NCI-H1436 treated with DMSO at 0.1 percent for 48 hours (cell line): ENCODE data around the gene TMEM191C.
"Not testable (repeated sequence)": the region's sequence is repeated elsewhere in the genome, so short reads cannot be mapped to it uniquely, and the experiment has no call there.

Source experiments
- DNase-seq: peaks from one replicate; lab custom pipeline; 2025; lab: John Stamatoyannopoulos, UW

The TMEM191C gene

DNA sequence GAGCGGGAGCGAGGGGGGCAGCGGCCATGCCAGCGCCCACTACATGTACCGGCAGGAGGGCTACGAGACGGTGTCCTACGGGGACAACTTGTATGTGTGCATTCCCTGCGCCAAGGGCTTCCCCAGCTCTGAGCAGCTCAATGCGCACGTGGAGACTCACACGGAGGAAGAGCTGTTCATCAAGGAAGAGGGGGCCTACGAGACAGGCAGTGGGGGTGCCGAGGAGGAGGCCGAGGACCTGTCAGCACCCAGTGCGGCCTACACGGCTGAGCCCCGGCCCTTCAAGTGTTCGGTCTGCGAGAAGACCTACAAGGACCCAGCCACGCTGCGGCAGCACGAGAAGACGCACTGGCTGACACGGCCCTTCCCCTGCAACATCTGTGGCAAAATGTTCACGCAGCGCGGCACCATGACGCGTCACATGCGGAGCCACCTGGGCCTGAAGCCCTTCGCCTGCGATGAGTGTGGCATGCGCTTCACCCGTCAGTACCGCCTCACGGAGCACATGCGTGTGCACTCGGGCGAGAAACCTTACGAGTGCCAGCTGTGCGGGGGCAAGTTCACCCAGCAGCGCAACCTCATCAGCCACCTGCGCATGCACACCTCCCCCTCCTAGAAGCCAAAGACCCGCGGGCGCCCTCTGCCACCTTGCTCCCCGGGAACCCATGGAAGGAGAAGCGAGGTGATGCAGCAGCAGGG, 20.9 kb upstream of the TMEM191C start:
- no peak for DNase-seq

DNA sequence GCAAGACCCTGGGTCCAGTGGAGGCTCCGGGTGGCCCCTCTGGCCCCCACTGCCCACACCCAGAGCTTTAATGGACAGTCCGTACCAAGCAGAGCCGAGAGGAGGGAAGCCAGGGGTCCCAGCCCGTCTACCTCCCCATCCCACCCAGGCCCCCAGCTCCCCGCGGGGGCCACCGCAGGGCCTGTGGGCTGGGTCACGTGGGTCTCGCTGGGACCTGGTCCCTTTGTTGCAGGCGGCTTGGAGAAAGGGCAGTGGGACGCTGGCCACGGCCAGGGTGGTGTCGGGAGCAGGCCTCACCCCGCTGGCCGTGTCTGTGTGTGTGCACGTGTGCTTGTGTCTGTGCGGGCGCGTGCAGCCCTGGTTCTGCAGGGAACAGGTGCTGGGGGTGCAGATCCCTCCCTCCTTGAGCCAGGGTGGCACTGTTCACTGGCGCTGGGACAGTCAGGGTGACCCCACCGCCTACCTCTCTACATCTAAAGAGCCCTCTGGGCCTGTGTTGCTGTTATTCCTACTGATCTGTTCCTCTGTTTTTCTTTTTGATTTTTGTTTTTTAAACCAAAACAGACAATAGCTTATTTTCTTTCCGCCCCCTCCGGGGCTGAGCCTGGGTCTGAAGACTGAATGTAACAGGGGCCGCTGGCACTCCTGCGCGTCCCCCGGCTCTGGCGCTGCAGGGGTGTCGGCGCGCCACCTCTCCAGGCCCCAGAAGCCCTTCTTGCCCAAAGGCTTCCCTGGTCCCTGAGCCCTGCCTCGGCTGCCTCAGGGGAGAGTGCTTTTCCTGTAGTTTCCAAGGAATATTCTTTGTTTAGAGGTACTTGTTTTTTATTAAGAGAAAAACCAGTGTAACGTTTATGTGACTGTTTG, 20.1 kb upstream of the TMEM191C start:
- no peak for DNase-seq

- DNase-seq, result no peak
Measured at GRCh38 chr22:21447694-21448402, 19.3 kb upstream of the TMEM191C start.

GRCh38 chr22:21448627-21449416, 18.4 kb upstream of the TMEM191C start:
- no peak for DNase-seq

GRCh38 chr22:21449531-21450319, 17.5 kb upstream of the TMEM191C start:
- no peak for DNase-seq

- no peak for DNase-seq
Measured at GRCh38 chr22:21450320-21450831, 16.8 kb upstream of the TMEM191C start.

DNA sequence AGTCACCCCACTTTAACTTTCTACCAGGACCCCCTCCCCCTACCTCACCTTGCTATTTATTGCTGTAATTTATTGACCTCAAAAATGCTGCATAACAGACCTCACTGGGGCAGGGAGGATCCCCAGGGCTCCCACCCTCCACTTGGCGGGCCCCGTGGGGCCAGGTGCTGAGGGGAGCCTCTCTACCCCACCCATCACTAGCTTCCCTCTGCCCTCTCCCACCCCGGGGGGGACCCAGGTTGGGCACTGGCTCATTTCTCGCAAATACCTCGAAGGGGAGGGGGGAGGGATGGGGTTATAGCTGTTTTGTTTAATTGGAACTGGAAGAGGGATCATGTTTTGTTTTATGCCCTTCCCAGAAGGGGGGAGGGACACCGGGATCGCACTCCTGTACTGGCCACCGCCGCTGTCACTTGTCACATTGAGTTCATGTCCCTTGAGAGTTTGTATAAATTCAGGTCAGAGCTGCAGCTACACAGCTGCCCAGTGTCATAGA, 16.3 kb upstream of the TMEM191C start:
- no peak for DNase-seq

GRCh38 chr22:21451545-21452520, 15.4 kb upstream of the TMEM191C start:
- DNase-seq, result no peak

- not testable (repeated sequence) for DNase-seq
Measured at GRCh38 chr22:21452666-21453065, 14.5 kb upstream of the TMEM191C start.

DNA sequence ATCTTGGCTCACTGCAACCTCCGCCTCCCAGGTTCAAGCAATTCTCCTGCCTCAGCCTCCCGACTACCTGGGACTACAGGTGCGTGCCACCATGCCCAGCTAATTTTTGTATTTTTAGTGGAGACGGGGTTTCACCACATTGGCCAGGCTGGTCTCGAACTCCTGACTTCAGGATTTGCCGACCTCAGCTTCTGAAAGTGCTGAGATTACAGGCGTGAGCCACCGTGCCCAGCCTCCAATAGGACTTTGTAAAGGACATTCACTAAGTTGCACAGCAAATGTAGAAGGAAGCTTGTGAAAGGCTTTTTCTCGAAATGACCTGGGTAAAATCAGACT, 12.2 kb upstream of the TMEM191C start:
- not testable (repeated sequence) for DNase-seq

DNA sequence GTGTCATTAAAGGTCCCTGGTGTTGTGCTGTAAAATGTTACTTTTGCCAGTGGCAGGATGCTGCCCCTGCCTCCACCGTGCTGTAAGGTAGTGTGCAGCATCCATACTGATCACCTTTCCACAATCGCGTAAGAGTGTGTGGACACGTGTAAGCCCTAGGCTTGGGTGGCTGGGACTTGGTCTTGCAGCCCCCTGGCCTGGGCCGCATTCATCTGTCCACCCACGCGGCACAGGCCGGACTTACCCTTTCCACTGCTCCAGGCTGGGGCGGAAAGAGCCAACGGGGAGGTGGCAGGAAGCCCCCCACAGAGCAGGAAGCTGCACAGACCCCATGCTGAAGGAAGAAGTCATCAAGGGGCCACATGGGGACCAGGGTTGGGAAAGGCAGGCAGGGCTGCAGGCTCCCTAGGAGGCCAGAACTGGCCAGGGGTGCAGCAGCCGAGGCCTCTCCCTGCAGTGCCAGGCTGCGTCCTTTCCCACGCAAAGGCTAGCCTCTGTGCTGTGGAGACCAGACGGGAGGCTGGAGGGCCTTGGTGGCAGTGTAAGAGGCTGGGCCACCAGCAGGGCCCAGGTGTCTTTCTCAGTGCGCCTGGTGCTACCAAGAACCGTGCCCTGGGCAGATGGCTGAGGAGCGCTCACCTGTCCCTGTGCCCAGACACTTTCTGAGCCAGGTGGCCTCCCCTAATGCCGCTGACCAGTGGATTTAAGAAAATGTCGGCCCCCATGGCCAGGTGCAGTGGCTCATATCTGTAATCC, 11.7 kb upstream of the TMEM191C start:
- DNase-seq, result no peak

DNA sequence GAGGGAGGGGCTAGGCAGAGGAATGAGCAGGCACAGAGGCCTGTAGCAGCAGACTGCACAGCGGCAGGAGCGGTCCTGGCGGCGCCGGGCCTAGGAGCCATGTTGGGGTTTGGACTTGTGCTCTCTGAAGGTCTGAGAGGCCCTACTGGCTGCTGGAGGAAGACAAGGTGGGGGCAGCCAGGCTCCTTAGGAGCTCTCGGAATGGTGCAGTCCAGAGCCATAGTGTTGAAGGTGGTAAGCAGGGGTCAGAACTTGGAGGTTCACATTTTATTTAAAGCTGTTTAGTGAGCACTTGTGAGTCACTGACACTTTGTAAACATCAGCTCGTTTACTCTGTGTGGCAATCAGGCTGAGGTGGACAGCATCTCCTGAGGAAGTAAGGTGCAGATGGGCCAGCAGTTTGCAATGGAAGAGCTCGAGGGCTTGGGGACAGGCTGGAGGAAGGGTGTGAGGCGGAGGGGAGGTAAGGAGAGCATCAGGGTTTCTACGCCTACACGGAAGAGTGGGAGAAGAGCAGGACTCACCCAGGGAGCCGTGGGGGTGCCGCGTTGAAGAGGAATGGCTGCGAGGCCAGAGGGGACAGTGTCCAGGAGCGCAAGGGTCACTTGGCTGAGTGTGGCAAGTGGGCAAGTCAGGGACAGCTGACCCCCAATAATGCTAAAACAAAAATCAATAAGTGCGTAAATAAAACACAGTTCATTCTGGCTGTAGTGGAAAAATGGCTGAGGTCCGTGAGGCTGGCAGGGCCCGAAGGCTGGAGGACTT, 10.0 kb upstream of the TMEM191C start:
- DNase-seq, result no peak

DNA sequence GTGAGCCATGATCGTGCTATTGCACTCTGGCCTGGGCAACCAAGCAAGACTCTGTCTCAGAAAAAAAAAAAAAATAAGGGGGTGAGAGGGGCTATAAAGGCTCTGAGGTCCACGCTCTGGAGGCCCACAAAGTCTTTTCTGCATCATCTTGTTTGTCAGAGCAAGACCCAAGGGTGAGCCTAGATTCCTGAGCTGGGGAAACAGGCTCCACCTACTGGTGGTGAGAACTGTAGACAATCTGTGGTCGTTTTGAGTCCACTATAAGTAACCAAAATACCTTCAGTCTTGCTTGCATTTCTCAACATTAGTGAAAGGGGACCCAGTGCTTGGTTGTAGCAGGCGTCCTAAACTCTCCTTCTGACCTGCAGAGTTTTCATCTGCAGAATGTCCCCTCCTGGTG, 4.5 kb upstream of the TMEM191C start:
- not testable (repeated sequence) for DNase-seq

GRCh38 chr22:21468194-21469096, 1.3 kb downstream of the TMEM191C start:
- not testable (repeated sequence) for DNase-seq

DNA sequence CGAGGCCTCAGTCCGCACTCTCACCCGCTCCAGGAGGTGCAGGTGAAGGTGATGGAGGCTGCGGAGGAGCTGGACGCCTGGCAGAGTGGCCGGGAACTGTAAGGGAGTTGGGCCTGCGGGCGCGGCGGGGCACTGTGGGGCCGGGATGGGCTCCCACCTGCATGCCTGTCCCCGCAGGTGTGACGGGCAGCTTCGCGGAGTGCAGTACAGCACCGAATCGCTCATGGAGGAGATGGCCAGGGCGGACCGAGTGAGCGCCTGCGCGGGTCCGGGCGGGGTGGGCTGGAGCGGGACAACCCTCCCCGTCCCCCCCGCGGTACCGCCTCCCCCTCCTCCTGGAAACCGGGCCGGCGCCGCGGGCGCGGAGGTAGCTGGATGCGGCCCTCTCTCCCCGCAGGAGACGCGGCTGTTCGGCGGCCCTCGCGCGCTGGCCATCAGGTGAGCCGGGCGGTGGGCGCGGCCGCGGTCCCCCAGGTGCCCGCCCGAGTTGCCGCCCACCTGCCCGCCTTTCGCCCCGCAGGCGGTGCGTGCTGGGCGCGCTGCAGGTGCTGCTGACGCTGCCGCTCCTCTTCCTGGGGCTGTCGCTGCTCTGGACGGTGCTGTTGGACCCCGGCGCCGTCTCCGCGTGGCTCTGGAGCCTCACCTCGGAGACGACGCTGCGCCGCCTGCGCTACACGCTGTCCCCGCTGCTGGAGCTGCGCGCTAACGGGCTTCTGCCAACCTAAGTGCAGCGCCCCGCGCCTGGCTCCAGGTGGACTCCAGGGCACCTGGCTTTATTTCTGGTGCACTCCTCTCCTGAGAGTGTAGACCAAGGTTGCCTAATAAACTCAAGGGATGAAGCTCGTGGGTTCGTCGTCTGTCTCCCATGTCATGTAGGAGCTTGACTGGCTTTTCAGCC, 2.2 kb downstream of the TMEM191C start:
- not testable (repeated sequence) for DNase-seq

GRCh38 chr22:21472984-21473383, 5.8 kb downstream of the TMEM191C start:
- DNase-seq, result not testable (repeated sequence)
